ENCODE measurements around the gene TMEM87B. TPM values are rescaled to one million over a fixed set of nuclear protein-coding genes. Genes with fewer than 3 reads are reported as not detected.

Gene TMEM87B
- total RNA-seq, 4 donors from 2014 or later: 11.9 to 20.1 (median 18.2) TPM

DNA sequence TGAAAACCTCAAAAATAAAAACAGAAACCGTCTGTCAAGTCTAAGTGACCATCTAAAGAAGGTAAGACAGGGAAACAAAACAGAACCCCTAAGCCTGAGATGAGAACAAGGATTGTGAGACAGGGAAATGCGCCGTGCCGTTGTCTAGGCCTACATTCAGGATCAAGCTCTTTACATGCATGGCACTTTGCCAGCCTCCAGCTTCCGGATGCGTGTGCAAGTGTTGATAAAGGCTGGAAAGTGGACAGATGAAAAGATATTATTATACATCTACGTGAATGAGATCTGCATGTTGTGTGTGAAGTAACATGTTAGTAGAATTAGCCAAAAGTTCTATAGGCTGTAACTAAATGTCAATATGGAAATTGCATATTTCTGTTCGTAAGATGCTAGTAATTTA lies 28.6 kb upstream of the TMEM87B start:
- H3K4me3 ChIP-seq: no peak overlapping the region
- peaks cover 0 to 14% (median 0%) of the 10 kb centered on the region in 3 donors for H3K36me3 ChIP-seq
- H3K27me3 ChIP-seq: no peaks in the 10 kb centered on the region
- TF ChIP-seq POLR2A (IDR thresholded peaks at IDR 0.05): no peak
- TF ChIP-seq, protein P1, sequence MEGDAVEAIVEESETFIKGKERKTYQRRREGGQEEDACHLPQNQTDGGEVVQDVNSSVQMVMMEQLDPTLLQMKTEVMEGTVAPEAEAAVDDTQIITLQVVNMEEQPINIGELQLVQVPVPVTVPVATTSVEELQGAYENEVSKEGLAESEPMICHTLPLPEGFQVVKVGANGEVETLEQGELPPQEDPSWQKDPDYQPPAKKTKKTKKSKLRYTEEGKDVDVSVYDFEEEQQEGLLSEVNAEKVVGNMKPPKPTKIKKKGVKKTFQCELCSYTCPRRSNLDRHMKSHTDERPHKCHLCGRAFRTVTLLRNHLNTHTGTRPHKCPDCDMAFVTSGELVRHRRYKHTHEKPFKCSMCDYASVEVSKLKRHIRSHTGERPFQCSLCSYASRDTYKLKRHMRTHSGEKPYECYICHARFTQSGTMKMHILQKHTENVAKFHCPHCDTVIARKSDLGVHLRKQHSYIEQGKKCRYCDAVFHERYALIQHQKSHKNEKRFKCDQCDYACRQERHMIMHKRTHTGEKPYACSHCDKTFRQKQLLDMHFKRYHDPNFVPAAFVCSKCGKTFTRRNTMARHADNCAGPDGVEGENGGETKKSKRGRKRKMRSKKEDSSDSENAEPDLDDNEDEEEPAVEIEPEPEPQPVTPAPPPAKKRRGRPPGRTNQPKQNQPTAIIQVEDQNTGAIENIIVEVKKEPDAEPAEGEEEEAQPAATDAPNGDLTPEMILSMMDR (IDR thresholded peaks at IDR 0.05): no peak
- TF ChIP-seq EP300 (IDR thresholded peaks at IDR 0.05): peak in 1 of 2 donors; percentile 9
- peaks cover 0 to 7% (median 0%) of the 10 kb centered on the region in 4 donors for H3K4me1 ChIP-seq
- WGBS, 2 donors: 54 to 58% methylated on average over 8 of the region's 8 CpGs
- no peaks in the 10 kb centered on the region for H3K9me3 ChIP-seq
- no peak for DNase-seq (ENCODE audit: low spot score in 2 of 2)
- no peak overlapping the region for H3K27ac ChIP-seq

- H3K4me1 ChIP-seq: peaks cover 0 to 20% (median 5%) of the 10 kb centered on the region in 4 donors
- DNase-seq (ENCODE audit: low spot score in 2 of 2): no peak
- whole genome bisulfite sequencing, 2 donors: 92 to 95% methylated on average over 3 of the region's 3 CpGs
- H3K4me3 ChIP-seq: no peak overlapping the region
- TF ChIP-seq, protein P1 (IDR thresholded peaks at IDR 0.05): no peak
- TF ChIP-seq POLR2A (IDR thresholded peaks at IDR 0.05) (no peak), EP300 (IDR thresholded peaks at IDR 0.05) (no peak)
- H3K27me3 ChIP-seq: no peaks in the 10 kb centered on the region
- no peaks in the 10 kb centered on the region for H3K9me3 ChIP-seq
- H3K36me3 ChIP-seq: peaks cover 0 to 14% (median 0%) of the 10 kb centered on the region in 3 donors
- no peak overlapping the region for H3K27ac ChIP-seq
Observed at GRCh38 chr2:112027767-112028166, 27.3 kb upstream of the TMEM87B start.

DNA sequence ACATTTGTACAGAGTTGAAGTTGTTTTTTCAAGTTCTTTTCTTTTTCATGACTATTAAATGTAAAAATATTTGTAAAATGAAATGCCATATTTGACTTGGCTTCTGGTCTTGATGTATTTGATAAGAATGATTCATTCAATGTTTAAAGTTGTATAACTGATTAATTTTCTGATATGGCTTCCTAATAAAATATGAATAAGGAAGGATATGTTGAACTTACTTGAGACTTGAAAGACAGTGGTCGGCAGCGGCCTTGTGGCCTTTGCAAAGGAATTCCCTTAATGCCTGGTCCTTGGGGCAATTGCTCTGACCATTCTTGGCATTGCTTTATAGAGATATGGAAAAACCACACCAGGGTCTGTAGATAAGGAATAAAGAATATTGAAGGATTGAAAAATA lies 25.9 kb upstream of the TMEM87B start:
- Histone ChIP-seq H3K4me3 (no peak overlapping the region), H3K4me1 (peaks cover 0 to 34% (median 5%) of the 10 kb centered on the region in 4 donors), H3K27ac (no peak overlapping the region), H3K9me3 (no peaks in the 10 kb centered on the region), H3K36me3 (peaks cover 0 to 7% (median 0%) of the 10 kb centered on the region in 3 donors), H3K27me3 (no peaks in the 10 kb centered on the region)
- 85 to 90% methylated on average over 2 of the region's 2 CpGs for whole genome bisulfite sequencing, 2 donors
- DNase-seq (ENCODE audit: low spot score in 2 of 2): no peak
- TF ChIP-seq, protein P1 (IDR thresholded peaks at IDR 0.05): no peak
- TF ChIP-seq POLR2A (IDR thresholded peaks at IDR 0.05) (no peak), EP300 (IDR thresholded peaks at IDR 0.05) (no peak)

GRCh38 chr2:112031473-112032223 lies 23.4 kb upstream of the TMEM87B start:
- H3K27ac ChIP-seq: peak overlapping the region in 2 of 4 donors; percentile 70 to 78
- no peaks in the 10 kb centered on the region for H3K9me3 ChIP-seq
- H3K27me3 ChIP-seq: no peaks in the 10 kb centered on the region
- H3K4me1 ChIP-seq: peaks cover 0 to 34% (median 5%) of the 10 kb centered on the region in 4 donors
- TF ChIP-seq, protein P1 (IDR thresholded peaks at IDR 0.05): no peak
- peak in 1 of 2 donors; percentile 64 for TF ChIP-seq EP300 (IDR thresholded peaks at IDR 0.05)
- no peak overlapping the region for H3K4me3 ChIP-seq
- no peaks in the 10 kb centered on the region for H3K36me3 ChIP-seq
- WGBS, 2 donors: 8 to 9% methylated on average over 12 of the region's 12 CpGs
- peak in 1 of 2 donors; percentile 41 for DNase-seq (ENCODE audit: low spot score in 2 of 2)

GRCh38 chr2:112032224-112032586 lies 22.9 kb upstream of the TMEM87B start:
- Histone ChIP-seq H3K4me1 (peaks cover 0 to 34% (median 5%) of the 10 kb centered on the region in 4 donors), H3K27ac (peak overlapping the region in 2 of 4 donors; percentile 70 to 78), H3K36me3 (no peaks in the 10 kb centered on the region), H3K9me3 (no peaks in the 10 kb centered on the region), H3K4me3 (no peak overlapping the region), H3K27me3 (no peaks in the 10 kb centered on the region)
- TF ChIP-seq, protein P1 (IDR thresholded peaks at IDR 0.05): no peak
- TF ChIP-seq POLR2A (IDR thresholded peaks at IDR 0.05): no peak
- no peak for TF ChIP-seq EP300 (IDR thresholded peaks at IDR 0.05)
- WGBS, 2 donors: 52 to 53% methylated on average over 4 of the region's 4 CpGs
- no peak for DNase-seq (ENCODE audit: low spot score in 2 of 2)

All from tibial nerve (tissue), 4 donors.